Adipose tissue (tissue), 3 donors: ENCODE results near the gene B9D2. TPM values are rescaled to one million over a fixed set of nuclear protein-coding genes. Genes with fewer than 3 reads are reported as not detected.

Experiments
- H3K27ac ChIP-seq: one replicate; pipeline ENCODE4 v1.5.1; 2013; ENCODE audit warnings: low read depth, low read length
- WGBS, 3 donors: extraction: QIAGEN DNeasy Blood & Tissue Kit; methylation state at CpG; one replicate each; pipeline ENCODE4 v1.1.7; 2013; 5-methylcytosine and 5-hydroxymethylcytosine counted together
- polyA plus RNA-seq, 3 donors: library from polyadenylated mRNA; stranded (reverse); fragments of 200-250 nt; gene quantifications; one replicate each; pipeline ENCODE4 v1.2.3, GENCODE V29; 2013
- donor health status: healthy with polysubstance abuse.
- donor health status: Bipolar disorder and iron deficiency.
- donor health status: healthy.

Gene B9D2
- polyA plus RNA-seq, 3 donors: 6.1 to 9.4 (median 6.4) TPM

DNA sequence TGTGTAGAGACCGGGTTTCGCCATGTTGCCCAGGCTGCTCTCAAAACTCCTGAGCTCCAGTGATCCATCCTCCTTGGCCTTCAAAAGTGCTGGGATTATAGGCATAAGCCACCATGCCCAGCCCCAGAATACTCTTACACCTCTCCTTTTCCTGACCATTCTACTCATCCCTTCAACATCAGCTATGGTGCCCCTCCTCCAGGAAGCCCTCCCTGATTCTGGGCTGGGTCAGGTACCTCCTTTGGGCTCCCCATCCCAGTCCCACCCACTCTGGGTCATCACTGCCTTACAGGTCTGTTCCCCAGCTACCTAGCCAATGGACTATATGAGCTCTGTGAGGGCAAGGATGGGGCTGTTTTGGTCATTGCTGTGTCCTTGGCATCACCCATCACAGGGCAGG is 19.8 kb downstream of the B9D2 start:
- 94 to 98% (median 95%) methylated on average over 2 of the region's 2 CpGs for WGBS, 3 donors
- H3K27ac ChIP-seq: no peak overlapping the region

DNA sequence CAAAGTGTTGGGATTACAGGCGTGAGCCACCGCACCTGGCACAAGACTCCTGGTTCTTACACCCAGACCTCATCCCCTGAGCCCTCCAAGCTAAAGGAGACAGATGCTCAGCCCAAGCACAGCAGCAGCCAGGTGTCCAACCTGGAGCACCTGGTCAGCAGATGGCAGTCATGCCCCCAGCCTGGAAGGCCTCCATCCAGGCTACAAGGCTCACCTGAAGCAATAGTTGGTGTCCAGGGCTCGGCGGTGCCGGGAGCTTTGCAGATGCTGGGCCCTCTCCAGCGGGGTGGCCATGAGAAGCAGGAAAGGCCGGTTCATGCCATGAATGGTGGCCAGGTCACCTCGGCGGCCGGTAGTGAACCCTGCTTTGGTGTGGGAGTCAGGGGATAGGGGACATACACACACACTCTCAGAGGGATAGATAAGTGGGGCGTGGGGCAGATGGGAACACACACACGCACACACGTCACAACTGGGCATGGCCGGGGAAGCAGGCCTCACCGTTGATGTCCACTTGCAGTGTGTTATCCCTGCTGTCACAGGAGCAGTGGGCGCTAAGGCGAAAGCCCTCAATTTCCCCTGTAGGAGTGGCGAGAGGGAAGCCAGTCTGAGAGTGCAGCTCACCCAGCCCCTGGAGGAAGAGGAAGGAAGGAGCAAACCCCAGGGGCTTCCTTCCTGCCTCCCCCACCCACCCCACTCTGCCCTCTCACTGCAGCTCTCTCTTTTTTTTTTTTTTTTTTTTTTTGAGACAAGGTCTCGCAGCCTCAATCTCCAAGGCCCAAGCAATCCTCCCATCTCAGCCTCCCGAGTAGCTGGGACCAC is 22.1 kb downstream of the B9D2 start:
- 50 to 78% (median 75%) methylated on average over 18 to 20 of the region's 20 CpGs for WGBS, 3 donors
- H3K27ac ChIP-seq: no peak overlapping the region

DNA sequence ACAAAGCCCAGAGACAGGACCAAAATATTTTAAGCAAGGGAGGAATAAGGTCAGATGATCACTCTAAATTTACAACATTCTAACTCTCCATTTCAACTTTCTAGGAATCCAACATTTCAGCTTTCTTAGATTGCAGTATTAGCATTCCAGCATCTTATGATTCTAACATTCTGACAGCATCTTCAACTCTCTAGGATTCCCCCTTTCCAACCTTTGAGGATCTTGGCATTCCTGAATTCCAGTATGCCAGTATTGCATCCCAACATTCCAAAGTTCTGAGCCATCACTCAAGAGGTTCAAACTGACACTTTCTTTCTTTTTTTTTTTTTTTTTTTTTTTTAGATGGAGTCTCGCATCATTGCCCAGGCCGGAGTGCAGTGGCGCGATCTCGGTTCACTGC is 24.0 kb downstream of the B9D2 start:
- no peak overlapping the region for H3K27ac ChIP-seq
- WGBS, 3 donors: 95 to 98% (median 96%) methylated on average over 5 of the region's 5 CpGs

DNA sequence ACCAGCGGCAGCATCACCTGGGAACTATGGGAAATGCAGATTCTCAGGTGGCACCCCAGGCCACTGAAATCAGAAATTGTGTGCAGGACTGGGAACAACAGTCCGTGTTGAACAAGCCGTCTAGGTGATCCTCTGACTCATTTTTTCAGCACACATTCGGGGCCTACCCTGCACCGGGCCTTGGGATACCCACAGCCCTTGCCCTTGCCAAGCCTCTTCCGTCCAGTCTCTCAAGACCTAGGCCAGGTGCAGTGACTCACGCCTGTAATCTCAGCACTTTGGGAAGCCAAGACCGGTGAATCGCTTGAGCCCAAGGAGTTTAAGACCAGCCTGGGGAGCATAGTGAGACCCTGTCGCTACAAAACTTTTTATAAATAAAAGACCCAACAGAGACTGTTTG is 28.5 kb downstream of the B9D2 start:
- 91 to 95% (median 91%) methylated on average over 10 of the region's 10 CpGs for WGBS, 3 donors

DNA sequence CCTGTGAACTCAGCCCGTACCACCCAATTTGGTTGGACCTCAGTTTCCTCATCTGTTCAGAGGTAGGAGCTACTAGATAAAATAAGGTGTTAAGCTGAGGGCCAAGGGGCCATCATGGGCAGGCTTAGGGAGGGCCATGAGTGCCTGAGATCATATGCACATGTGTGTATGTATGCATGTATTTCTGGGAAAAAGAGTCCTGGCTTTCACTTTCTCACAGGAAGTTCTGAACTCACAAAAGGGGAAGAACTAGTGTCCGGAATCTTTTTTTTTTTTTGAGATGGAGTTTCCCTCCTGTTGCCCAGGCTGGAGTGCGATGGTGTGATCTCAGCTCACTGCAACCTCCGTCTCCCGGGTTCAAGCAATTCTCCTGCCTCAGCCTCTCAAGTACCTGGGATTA is 29.2 kb downstream of the B9D2 start:
- WGBS, 3 donors: 41 to 83% (median 44%) methylated on average over 5 of the region's 5 CpGs

More for the DNA sequence above, 28.5 kb downstream of the B9D2 start:
- no peak overlapping the region for H3K27ac ChIP-seq

DNA sequence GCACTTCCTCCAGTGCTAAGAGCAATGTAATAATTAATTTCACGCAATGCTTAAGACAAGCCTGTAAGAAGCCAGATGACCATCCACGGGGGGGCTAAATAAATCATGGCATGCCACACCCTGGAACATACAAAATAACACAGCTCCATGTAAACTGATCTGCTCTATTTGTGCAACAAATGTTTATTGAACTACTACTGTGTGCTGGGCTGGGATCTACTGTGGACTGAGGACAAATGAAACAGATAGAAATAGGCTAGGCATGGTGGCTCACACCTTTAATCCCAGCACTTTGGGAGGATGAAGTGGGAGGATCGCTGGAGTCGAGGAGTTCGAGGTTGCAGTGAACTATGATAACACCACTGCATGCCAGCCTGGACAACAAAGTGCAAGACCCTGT is 31.5 kb downstream of the B9D2 start:
- 84 to 92% (median 90%) methylated on average over 5 of the region's 5 CpGs for WGBS, 3 donors
- H3K27ac ChIP-seq: no peak overlapping the region

More for the DNA sequence above, 29.2 kb downstream of the B9D2 start:
- H3K27ac ChIP-seq: no peak overlapping the region

DNA sequence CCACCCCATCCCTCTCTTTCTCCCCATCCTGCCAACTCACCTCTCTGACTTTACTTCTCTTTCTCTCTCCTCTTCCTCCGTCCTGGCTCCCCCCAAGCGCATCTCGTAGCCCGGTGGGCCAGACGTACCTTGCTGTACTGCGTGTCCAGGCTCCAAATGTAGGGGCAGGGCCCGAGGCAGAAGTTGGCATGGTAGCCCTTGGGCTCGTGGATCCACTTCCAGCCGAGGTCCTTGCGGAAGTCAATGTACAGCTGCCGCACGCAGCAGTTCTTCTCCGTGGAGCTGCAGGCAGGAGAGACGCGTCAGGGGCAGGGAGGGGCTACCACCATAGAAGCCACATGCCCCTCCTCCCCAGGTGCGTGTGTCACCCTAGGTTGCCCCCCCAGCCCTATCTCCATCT is 31.9 kb downstream of the B9D2 start:
- H3K27ac ChIP-seq: peak overlapping the region; percentile 54
- 89 to 94% (median 90%) methylated on average over 16 of the region's 16 CpGs for WGBS, 3 donors

DNA sequence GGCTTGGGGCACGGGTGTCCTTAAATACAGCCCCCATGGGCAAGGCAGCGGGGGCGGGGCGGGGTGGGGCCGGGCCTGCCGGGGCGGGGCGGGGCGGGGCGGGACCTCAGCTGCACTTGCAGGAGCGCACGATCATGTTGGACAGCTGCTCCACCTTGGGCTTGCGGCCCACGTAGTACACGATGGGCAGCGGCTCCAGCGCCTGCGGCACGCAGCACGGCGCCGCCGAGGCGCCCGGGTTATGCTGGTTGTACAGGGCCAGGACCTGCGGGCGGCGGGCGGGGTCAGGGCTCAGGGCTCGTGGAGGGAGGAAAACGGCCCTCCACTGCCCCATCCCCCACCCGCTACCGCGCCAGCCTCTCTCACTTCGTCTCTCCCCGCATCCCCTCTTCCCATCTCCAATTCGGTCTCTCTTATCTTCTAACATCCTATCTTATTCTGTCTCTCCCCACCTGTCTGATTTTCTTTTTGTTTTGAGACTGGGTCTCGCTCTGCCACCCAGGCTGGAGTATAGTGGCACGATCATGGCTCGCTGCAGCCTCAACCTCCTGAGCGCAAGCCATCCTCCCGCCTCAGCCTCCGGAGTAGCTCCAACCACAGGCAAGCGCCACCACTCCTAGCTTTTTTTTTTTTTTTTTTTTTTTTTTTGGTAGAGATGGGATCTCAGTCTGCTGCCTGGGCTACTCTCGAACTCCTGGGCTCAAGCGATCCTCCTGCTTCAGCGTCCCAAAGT is 32.8 kb downstream of the B9D2 start:
- no peak overlapping the region for H3K27ac ChIP-seq
- 63 to 85% (median 82%) methylated on average over 16 to 47 of the region's 47 CpGs for WGBS, 3 donors

DNA sequence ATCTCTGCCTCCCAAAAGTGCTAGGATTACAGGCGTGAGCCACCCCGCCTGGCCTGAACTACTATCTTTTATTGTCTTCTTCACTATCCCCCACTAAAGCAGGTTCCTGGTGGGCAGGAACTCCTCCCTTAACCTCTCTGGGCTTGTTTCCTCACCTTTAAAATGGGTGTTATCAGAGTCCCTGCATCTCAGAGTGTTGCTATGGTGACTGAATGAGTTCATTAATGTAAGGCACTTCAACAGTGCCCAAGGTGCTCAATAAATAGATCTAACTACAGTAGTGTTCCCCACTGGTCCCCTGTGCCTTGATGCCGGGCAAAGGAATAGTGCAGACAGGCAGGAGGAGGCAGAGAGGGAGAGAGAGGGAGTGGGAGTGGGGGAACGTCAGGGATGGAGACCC is 33.5 kb downstream of the B9D2 start:
- no peak overlapping the region for H3K27ac ChIP-seq
- WGBS, 3 donors: 81 to 88% (median 87%) methylated on average over 3 to 4 of the region's 4 CpGs

DNA sequence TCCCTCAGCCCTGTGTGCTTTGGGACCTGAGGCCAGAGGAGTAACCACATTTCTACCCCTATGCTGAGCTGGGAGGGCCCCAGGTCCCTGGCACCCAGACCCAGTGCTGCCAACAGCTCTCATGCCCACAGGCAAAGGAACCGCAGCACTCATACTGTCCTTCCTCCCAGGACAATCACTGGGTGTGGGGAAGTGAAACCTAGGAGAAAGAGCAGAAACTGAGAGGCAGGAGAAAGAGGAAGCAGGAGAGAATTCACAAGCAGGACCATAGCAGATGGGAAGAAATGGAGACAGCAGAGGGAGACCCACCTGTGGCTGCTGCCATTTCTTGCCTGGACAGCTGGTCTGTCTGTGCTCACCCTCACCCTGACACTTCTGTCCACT is 35.1 kb downstream of the B9D2 start:
- 38 to 76% (median 39%) methylated on average over 1 of the region's 1 CpG for WGBS, 3 donors
- H3K27ac ChIP-seq: no peak overlapping the region

DNA sequence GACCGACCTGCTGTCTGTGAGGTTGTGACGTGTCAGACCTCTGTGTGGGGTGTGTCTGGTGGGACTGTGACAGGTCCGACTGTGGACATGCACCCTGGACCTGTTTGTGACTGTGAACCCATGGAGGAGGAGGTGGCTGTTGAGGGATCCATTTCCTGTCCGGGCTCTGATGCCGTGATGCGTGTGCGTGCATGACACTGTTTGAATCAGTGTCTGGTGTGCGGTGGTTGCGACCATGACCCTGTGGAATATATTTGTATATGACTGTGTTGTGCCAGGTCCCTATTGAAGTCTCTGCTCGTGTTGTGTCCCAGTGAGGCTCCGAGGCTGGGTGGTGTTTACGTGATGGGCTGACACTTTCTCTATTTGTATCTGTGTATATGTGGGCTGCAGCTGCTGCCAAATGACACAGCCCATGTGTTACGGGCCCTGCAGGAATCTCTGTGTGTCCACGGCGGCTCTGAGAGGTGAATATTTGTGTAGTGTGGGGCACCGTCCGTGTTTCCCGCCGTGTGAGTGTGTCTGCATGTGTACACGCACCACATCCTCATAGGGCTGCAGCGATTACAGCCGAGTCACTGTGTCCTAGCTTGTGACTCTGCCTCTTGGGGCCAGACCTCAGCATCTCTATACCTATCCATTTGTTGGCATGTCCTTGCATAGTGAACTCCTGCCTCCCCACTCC is 35.6 kb downstream of the B9D2 start:
- 38 to 72% (median 38%) methylated on average over 22 of the region's 22 CpGs for WGBS, 3 donors

DNA sequence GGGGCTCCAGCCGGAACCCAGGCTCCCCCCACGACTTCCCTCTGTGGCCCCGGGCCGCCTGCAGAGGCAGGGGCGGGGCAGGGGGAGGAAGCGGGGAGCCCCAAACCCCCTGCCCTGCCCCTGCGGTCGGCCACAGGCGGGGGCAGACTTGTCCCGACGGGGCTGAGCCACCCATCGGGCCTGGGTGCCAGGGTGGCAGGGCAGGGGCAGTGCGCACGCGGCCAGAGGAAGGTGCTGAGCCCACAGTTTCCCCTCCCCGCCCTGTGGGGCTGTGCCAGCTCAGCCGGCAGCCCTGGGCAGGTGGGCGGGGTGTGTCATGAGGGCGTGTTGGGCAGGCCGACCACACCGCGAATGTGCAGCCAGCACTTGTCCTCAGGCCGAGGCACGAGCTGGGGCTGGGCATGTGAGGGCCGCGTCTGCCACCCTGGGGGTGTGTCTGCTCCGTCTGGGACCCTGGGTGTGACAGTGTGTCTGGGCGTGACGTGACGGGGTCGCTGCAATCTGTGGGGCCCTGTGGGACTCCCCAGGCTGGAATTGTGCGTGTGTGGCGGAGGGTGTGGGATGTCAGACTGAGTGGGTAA is 36.3 kb downstream of the B9D2 start:
- WGBS, 3 donors: 16 to 18% (median 16%) methylated on average over 30 to 33 of the region's 33 CpGs
- H3K27ac ChIP-seq: no peak overlapping the region

More for the DNA sequence above, 35.6 kb downstream of the B9D2 start:
- H3K27ac ChIP-seq: no peak overlapping the region

DNA sequence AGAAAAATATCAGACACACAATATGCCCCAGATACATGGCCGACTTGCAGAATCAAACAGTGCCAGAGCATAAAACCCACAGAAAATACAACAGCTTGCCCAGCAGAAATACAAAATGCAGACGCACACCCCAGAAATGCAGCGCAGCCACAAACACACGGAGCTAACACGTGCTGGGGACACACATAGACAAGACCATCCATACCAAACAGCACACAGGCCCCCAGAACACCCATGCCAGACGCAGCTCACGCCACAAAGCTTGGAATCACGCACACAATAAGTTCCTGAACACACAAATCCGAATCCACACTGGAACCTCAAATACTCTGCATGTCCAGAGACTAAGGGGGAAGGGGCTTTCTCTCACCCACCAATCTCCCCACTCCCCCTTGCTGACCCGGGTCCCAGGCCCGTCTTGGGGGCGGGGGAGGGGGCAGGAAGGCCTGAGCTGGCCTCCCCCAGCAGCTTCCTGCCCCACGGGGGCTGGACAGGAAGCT is 36.8 kb downstream of the B9D2 start:
- 20 to 32% (median 27%) methylated on average over 12 to 13 of the region's 13 CpGs for WGBS, 3 donors
- H3K27ac ChIP-seq: no peak overlapping the region

DNA sequence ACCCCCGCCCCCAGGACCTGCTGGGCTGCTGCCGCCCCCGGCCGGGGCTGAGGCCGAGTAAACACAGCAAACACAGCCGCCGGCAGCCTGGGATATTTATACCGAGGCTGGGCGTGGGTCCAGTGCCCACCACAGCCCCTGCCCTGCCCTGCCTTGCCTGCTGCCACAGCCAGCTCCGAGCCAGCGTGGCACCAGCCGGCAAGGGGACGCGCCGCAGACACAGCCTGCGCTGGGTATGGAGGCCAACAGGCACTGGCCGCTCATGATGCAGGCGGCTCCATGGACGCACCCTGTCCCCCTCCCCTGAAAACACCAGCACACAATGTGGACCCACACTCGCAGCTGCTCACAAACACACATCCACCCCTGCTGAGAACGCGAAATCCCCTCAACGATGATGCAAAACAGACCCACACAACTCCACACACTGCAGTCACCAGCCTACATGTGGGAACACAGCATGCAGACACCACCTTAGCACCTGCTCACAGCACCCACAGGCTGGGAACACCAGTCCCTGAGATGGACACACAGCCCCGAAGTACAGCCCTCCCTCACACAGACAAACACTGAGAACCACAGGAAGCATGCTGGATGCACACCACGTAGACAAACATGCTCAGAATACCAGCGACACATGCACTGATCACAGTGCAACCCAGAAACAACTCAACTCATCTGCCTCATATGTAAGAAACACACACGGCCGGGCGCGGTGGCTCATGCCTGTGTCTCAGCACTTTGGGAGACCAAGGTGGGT is 37.8 kb downstream of the B9D2 start:
- 28 to 31% (median 30%) methylated on average over 30 of the region's 30 CpGs for WGBS, 3 donors

DNA sequence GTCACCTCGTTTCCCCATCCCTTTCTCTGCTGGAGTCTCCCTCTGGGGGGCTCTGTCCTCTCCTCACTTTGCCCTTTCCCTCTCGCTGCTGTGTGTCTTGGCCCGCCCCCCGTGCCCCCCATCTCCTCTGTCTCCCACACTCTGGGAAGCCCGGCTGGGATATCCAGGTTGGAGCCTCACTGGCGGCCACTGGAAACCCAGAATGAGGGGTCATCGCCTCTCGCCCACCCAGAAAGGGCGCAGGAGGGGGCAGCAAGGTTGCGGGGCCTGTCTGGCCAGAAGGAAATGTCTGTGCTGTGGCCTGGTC is 38.4 kb downstream of the B9D2 start:
- WGBS, 3 donors: 7 to 21% (median 20%) methylated on average over 10 of the region's 10 CpGs
- H3K27ac ChIP-seq: no peak overlapping the region

More for the DNA sequence above, 37.8 kb downstream of the B9D2 start:
- no peak overlapping the region for H3K27ac ChIP-seq

DNA sequence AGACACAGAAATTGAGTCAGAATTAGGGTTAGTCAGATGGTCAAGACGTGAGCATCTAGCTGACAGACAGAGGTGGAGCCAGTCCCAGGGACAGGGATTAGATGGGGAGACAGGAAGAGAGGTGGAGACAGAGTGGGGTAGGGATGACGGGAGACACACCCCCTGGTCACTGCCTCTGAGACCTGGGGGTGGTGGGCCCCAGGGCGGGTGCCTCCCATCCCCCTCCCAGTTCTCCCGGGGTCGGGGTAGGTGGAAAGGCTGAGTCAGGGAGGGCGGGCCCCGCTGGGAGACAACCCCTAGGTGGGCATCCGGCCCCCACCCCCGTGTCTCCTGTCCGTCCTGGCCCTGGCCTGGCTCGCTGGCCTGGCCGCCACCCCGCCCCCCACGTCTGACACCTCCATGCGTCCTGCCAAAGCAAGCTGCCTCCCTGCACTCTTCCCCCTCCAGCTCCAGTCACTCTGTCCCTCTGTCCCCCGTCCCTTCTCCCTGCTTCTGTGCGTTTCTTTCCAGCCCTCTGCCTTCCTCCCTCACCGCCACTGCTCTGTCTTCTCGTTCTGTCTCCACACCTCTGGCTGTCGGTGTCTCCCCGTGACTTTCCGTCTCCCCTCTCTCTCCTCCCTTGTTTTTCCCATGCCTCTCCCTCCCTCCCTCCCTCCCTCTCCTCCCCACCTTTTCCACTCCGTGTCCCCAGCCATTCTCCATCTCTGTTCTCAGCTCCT is 38.9 kb downstream of the B9D2 start:
- H3K27ac ChIP-seq: no peak overlapping the region
- WGBS, 3 donors: 8 to 13% (median 12%) methylated on average over 17 to 23 of the region's 23 CpGs

DNA sequence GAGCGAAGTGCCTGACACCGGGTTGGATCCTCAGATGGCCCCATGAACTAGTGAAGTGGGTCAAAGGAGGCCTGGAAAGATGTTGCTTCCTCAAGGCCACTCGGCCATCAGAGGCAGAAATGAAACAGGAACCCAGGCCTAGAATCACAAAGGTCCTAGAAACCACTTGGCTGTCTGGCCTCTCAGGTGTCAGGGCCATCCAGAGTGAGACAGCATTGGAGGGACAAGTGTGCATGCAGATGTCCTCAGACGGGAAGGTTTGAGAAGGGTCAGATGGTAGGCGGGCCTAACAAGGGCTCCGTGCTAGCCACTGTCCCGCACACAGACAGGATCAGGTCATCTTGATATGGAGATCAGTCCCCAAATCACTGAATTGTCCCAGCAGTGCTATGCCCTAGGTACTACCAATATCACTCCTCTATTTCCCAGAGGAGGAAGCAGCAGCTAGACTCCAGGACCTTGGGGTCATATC is 39.7 kb downstream of the B9D2 start:
- 51 to 75% (median 63%) methylated on average over 7 of the region's 7 CpGs for WGBS, 3 donors
- no peak overlapping the region for H3K27ac ChIP-seq
